A549 (cell line): Measurements from ENCODE around the gene ZFP36L1. TPM values are rescaled to one million over a fixed set of nuclear protein-coding genes. Genes with fewer than 3 reads are reported as not detected.

ENCODE experiments used
- CBX2 ChIP-seq: fragments of 200-600 bp; sonication (generic); IDR thresholded peaks from 2 replicates; pipeline ENCODE4 v1.6.1; 2016; ENCODE audit warnings: low read depth, mild to moderate bottlenecking, borderline replicate concordance
- CHD4 ChIP-seq: fragments of 200-600 bp; sonication (generic); IDR thresholded peaks from 2 replicates; pipeline ENCODE4 v1.6.1; 2016; ENCODE audit warnings: antibody characterized with exemption, mild to moderate bottlenecking, borderline replicate concordance
- EHF ChIP-seq: fragments of 250-450 bp; sonication (Bioruptor Pico); IDR thresholded peaks from 2 replicates; pipeline ENCODE4 v1.5.0; 2020; ENCODE audit warnings: mild to moderate bottlenecking
- EP300 ChIP-seq, 2 experiments: fragments of >200 bp; sonication (Bioruptor Twin); formaldehyde crosslinking; IDR thresholded peaks; 2 replicates in 1 of 2; 3 replicates in 1 of 2; pipeline ENCODE4 v1.6.1; 2016 to 2017
- FOSB ChIP-seq: fragments of 250-450 bp; sonication (Bioruptor Pico); IDR thresholded peaks from 2 replicates; pipeline ENCODE4 v1.5.0; 2020; ENCODE audit warnings: mild to moderate bottlenecking, moderate library complexity
- FOSL2 ChIP-seq, 2 experiments: fragments of 450-650 bp in 1 of 2; fragments of >200 bp in 1 of 2; sonication (Bioruptor Twin) in 1 of 2; formaldehyde crosslinking; IDR thresholded peaks; 2 replicates each; pipeline versions ENCODE4 v1.5.0 to v1.6.1; 2016 to 2020; ENCODE audit warnings: mild to moderate bottlenecking in 1 of 2, moderate library complexity in 1 of 2
- FOXS1 ChIP-seq: fragments of 250-450 bp; sonication (Bioruptor Pico); IDR thresholded peaks from 2 replicates; pipeline ENCODE4 v1.5.0; 2020; ENCODE audit warnings: mild to moderate bottlenecking, moderate library complexity
- HEYL ChIP-seq: fragments of 250-450 bp; sonication (Bioruptor Pico); IDR thresholded peaks from 2 replicates; pipeline ENCODE4 v1.8.0; 2021; ENCODE audit warnings: mild to moderate bottlenecking, moderate library complexity
- HOXB5 ChIP-seq: fragments of 250-450 bp; sonication (Bioruptor Pico); IDR thresholded peaks from 2 replicates; pipeline ENCODE4 v1.5.0; 2020; ENCODE audit warnings: mild to moderate bottlenecking, moderate library complexity
- JUN ChIP-seq, 2 experiments: fragments of >200 bp; sonication (Bioruptor Twin); formaldehyde crosslinking; IDR thresholded peaks; 2 replicates in 1 of 2; 3 replicates in 1 of 2; pipeline ENCODE4 v1.6.1; 2016 to 2017
- MAFK ChIP-seq: fragments of 450-650 bp; IDR thresholded peaks from 2 replicates; pipeline ENCODE4 v1.6.1; 2014; ENCODE audit not compliant: partially characterized antibody
- MAZ ChIP-seq: fragments of 150-350 bp; IDR thresholded peaks from 2 replicates; pipeline ENCODE4 v1.6.1; 2014; ENCODE audit warnings: antibody characterized with exemption, low read depth, low read length, borderline replicate concordance
- MYC ChIP-seq: IDR thresholded peaks from 2 replicates; pipeline ENCODE4 v1.6.1; 2012; ENCODE audit warnings: mild to moderate bottlenecking, inconsistent platforms, low read length, improper control_type of control experiment, borderline replicate concordance
- PBX3 ChIP-seq: IDR thresholded peaks from 2 replicates; pipeline ENCODE4 v1.6.1; 2012
- RARB ChIP-seq: fragments of 250-450 bp; sonication (Bioruptor Pico); IDR thresholded peaks from 2 replicates; pipeline ENCODE4 v1.8.0; 2021; ENCODE audit warnings: mild to moderate bottlenecking, moderate library complexity
- RNF2 ChIP-seq: fragments of 200-600 bp; sonication (generic); IDR thresholded peaks from 2 replicates; pipeline ENCODE4 v1.6.1; 2016; ENCODE audit warnings: low read depth, mild to moderate bottlenecking, antibody characterized with exemption, moderate library complexity, borderline replicate concordance
- SREBF2 ChIP-seq: fragments of 450-650 bp; IDR thresholded peaks from 2 replicates; pipeline ENCODE4 v1.6.1; 2014; ENCODE audit warnings: mild to moderate bottlenecking, moderate library complexity
- USF2 ChIP-seq: fragments of 450-650 bp; IDR thresholded peaks from 2 replicates; pipeline ENCODE4 v1.6.1; 2014; ENCODE audit warnings: antibody characterized with exemption
- ZC3H11A ChIP-seq: fragments of 450-650 bp; IDR thresholded peaks from 2 replicates; pipeline ENCODE4 v1.6.1; 2014; ENCODE audit warnings: antibody characterized with exemption, mild to moderate bottlenecking
- ZFP36 ChIP-seq: fragments of 450-650 bp; IDR thresholded peaks from 2 replicates; pipeline ENCODE4 v1.6.1; 2014; ENCODE audit warnings: borderline replicate concordance; ENCODE audit not compliant: partially characterized antibody
- ZSCAN20 ChIP-seq: fragments of 250-450 bp; sonication (Bioruptor Pico); IDR thresholded peaks from 2 replicates; pipeline ENCODE4 v1.8.0; 2022; ENCODE audit warnings: mild to moderate bottlenecking, moderate library complexity
- polyA plus RNA-seq, 4 experiments: library from polyadenylated mRNA; depleted of rRNA in 3 of 4; stranded (reverse); fragments of >200 nt; fragmentation: RNase III in 1 of 4; extraction: RNeasy Plus Mini Kit Qiagen cat#74134 plus additional on column Dnase treatment in 1 of 4; gene quantifications; 2 replicates in 3 of 4; 3 replicates in 1 of 4; pipeline ENCODE4 v1.2.3, GENCODE V29; 2011 to 2017
- TF ChIP-seq, protein P1 (sequence below): fragments of >200 bp; sonication (Bioruptor Twin); formaldehyde crosslinking; IDR thresholded peaks from 3 replicates; pipeline ENCODE4 v1.5.1; 2016
- TF ChIP-seq, protein P2 (sequence below): IDR thresholded peaks from 2 replicates; pipeline ENCODE4 v1.6.1; 2012
- TF ChIP-seq, protein P3 (sequence below): fragments of 250-450 bp; sonication (Bioruptor Pico); IDR thresholded peaks from 2 replicates; pipeline ENCODE4 v1.5.0; 2021; ENCODE audit warnings: mild to moderate bottlenecking, moderate library complexity, borderline replicate concordance

The ZFP36L1 gene
- polyA plus RNA-seq, 2 of the 4 experiments (the other 2 are of a cell fraction), result 76.4 to 114 TPM

- TF ChIP-seq, protein P1, sequence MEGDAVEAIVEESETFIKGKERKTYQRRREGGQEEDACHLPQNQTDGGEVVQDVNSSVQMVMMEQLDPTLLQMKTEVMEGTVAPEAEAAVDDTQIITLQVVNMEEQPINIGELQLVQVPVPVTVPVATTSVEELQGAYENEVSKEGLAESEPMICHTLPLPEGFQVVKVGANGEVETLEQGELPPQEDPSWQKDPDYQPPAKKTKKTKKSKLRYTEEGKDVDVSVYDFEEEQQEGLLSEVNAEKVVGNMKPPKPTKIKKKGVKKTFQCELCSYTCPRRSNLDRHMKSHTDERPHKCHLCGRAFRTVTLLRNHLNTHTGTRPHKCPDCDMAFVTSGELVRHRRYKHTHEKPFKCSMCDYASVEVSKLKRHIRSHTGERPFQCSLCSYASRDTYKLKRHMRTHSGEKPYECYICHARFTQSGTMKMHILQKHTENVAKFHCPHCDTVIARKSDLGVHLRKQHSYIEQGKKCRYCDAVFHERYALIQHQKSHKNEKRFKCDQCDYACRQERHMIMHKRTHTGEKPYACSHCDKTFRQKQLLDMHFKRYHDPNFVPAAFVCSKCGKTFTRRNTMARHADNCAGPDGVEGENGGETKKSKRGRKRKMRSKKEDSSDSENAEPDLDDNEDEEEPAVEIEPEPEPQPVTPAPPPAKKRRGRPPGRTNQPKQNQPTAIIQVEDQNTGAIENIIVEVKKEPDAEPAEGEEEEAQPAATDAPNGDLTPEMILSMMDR, result peak; percentile 38; the same call in 2 of the 3 replicates
- no peak for TF ChIP-seq ZSCAN20
- no peak for TF ChIP-seq USF2
- TF ChIP-seq FOSL2 (IDR thresholded peaks at IDR 0.05), result no peak; the same call in 1 of the 2 replicates
- TF ChIP-seq FOSL2 (CRISPR knock-in tag; IDR thresholded peaks at IDR 0.05), result no peak
- no peak for TF ChIP-seq CHD4
- TF ChIP-seq RNF2, result no peak; the same call in 1 of the 2 replicates
- TF ChIP-seq ZFP36, result no peak
- TF ChIP-seq FOSB (CRISPR knock-in tag), result peak; percentile 68
- no peak for TF ChIP-seq HEYL
- TF ChIP-seq JUN (IDR thresholded peaks at IDR 0.05), result peak; percentile 73 to 77; a peak in 4 of 5 replicates
- no peak for TF ChIP-seq ZC3H11A
- TF ChIP-seq FOXS1 (CRISPR knock-in tag), result no peak
- TF ChIP-seq MYC, result no peak
- no peak for TF ChIP-seq CBX2
- TF ChIP-seq SREBF2, result no peak
- TF ChIP-seq MAZ, result no peak
- TF ChIP-seq, protein P2, sequence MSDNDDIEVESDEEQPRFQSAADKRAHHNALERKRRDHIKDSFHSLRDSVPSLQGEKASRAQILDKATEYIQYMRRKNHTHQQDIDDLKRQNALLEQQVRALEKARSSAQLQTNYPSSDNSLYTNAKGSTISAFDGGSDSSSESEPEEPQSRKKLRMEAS, result peak; percentile 64
- no peak; the same call in 1 of the 2 replicates for TF ChIP-seq HOXB5 (CRISPR knock-in tag)
- TF ChIP-seq, protein P3, sequence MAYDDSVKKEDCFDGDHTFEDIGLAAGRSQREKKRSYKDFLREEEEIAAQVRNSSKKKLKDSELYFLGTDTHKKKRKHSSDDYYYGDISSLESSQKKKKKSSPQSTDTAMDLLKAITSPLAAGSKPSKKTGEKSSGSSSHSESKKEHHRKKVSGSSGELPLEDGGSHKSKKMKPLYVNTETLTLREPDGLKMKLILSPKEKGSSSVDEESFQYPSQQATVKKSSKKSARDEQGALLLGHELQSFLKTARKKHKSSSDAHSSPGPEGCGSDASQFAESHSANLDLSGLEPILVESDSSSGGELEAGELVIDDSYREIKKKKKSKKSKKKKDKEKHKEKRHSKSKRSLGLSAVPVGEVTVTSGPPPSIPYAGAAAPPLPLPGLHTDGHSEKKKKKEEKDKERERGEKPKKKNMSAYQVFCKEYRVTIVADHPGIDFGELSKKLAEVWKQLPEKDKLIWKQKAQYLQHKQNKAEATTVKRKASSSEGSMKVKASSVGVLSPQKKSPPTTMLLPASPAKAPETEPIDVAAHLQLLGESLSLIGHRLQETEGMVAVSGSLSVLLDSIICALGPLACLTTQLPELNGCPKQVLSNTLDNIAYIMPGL (CRISPR knock-in tag), result 0 out of 2 replicates have a peak, but pooled peaks have one; percentile 48
- TF ChIP-seq EP300 (IDR thresholded peaks at IDR 0.05), result no peak; a peak in 1 of 5 replicates
- 0 out of 2 replicates have a peak, but pooled peaks have one; percentile 49 for TF ChIP-seq RARB (CRISPR knock-in tag)
- no peak for TF ChIP-seq PBX3
- no peak for TF ChIP-seq EHF (CRISPR knock-in tag)
- TF ChIP-seq MAFK, result no peak
Observed at GRCh38 chr14:68795597-68796417, 2.9 kb upstream of the ZFP36L1 start (continued).
